ENCODE results near the gene NUP133.

DNA sequence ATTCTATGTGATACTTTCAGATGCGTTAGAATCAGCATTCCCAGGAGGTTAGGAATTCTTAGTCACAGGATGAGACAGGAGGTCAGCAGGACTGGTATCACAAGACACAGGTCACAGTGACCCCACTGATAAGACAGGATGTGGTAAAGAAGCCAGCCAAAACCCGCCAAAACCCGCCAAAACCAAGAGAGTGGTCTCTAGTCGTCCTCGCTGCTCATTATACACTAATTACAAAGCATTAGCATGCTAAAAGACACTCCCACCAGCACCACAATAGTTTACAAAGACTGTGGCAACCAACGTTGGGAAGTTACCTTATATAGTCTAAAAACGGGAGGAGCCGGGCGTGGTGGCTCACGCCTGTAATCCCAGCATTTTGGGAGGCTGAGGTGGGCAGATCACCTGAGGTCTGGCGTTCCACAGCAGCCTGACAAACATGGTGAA lies 60.3 kb downstream of the NUP133 start:
- TF ChIP-seq, protein P1, sequence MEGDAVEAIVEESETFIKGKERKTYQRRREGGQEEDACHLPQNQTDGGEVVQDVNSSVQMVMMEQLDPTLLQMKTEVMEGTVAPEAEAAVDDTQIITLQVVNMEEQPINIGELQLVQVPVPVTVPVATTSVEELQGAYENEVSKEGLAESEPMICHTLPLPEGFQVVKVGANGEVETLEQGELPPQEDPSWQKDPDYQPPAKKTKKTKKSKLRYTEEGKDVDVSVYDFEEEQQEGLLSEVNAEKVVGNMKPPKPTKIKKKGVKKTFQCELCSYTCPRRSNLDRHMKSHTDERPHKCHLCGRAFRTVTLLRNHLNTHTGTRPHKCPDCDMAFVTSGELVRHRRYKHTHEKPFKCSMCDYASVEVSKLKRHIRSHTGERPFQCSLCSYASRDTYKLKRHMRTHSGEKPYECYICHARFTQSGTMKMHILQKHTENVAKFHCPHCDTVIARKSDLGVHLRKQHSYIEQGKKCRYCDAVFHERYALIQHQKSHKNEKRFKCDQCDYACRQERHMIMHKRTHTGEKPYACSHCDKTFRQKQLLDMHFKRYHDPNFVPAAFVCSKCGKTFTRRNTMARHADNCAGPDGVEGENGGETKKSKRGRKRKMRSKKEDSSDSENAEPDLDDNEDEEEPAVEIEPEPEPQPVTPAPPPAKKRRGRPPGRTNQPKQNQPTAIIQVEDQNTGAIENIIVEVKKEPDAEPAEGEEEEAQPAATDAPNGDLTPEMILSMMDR (IDR thresholded peaks at IDR 0.05): no peak
- TF ChIP-seq POLR2A (IDR thresholded peaks at IDR 0.05): no peak
- no peak for TF ChIP-seq POLR2AphosphoS5 (IDR thresholded peaks at IDR 0.05)

Measured in breast epithelium (tissue), 3 donors.